ENCODE results near the gene DIAPH2.
"Not testable (repeated sequence)": the region's sequence is repeated elsewhere in the genome, so short reads cannot be mapped to it uniquely, and the experiment has no call there.

Gene DIAPH2

DNA sequence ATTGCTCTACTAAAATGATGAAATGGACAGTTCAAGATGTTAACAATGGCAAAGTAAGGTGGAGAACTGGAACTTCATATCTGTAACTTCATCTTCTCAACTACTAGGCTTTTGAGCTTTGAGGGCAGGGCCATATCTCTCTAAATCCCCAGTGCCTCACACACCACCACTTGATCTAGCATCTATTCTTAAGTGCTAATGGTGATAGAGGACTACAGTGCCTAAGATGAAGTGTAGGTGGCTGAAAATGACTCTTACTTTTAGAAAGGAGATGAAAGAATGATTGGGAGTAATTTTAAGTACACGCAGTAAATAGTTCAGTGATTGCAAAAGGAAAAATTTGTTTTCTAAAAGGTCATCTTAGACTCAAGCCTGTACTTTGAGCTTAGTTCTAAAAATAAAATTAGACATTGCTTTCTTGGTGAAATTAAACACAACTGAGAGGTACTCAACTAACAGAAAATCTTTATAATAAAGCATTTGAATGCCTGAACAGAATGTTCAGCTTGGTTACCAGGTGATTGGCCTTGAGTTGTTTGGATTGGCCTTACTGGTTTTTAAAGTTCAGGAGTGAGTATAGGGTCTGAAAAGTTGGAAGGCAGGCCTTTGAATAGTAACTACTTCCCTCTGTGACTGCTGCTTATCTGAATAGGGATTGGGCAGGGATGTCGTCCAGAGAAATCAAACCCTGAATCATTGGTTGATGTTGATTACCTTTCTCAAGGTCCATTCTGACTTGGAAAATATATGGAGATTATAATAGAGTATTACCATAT lies 45.4 kb downstream of the DIAPH2 start:
- ChIA-PET CTCF (no interaction called here), POLR2A (no interaction called here)
- DNase-seq, result no peak
- H3K27ac ChIP-seq (ENCODE audit: insufficient read depth in 1 of 2, low read depth in 1 of 2, low read length in 2 of 2, poor library complexity in 1 of 2, severe bottlenecking in 2 of 2), result no peak overlapping the region
- H3K4me3 ChIP-seq (ENCODE audit: control insufficient read depth in 1 of 7, extremely low read depth in 1 of 7, insufficient read depth in 4 of 7, low read depth in 2 of 7, low read length in 6 of 7), result no peak overlapping the region
- H3K27me3 ChIP-seq (replicated peaks in 2 of 5; ENCODE audit: control insufficient read depth in 4 of 5, insufficient read depth in 5 of 5, low read length in 4 of 5), result no peaks in the 10 kb centered on the region
- H3K4me1 ChIP-seq (ENCODE audit: control extremely low read depth in 1 of 4, control insufficient read depth in 4 of 4, insufficient read depth in 4 of 4, low read length in 3 of 4), result no peaks in the 10 kb centered on the region
- H3K36me3 ChIP-seq (ENCODE audit: control insufficient read depth in 4 of 4, insufficient read depth in 4 of 4, low read length in 3 of 4), result no peaks in the 10 kb centered on the region
- WGBS (ENCODE audit: insufficient coverage), result no CpG with 5 or more reads among the region's 2 CpGs
- no peaks in the 10 kb centered on the region for H3K9me3 ChIP-seq (ENCODE audit: control extremely low read depth in 1 of 5, control insufficient read depth in 4 of 5, insufficient read depth in 2 of 5, low read depth in 1 of 5, low read length in 4 of 5)

DNA sequence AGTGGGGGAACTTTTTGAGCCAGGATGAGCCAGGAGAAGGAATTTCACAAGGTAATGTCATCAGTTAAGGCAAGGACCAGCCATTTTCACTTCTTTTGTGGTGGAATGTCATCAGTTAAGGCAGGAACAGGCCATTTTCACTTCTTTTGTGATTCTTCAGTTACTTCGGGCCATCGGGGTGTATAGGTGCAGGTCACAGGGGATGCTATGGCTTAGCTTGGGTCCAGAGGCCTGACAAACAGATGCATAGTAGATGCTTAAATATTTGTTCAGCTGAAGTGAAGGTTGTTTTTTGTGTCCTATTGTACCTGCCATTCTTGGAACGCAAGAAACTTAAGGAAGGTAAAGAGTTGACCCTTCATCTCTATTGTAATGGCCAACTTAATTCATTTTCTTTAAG lies 46.4 kb downstream of the DIAPH2 start:
- CTCF ChIA-PET; H3K9me3 ChIP-seq (ENCODE audit: control extremely low read depth in 1 of 5, control insufficient read depth in 4 of 5, insufficient read depth in 2 of 5, low read depth in 1 of 5, low read length in 4 of 5); H3K4me3 ChIP-seq (ENCODE audit: control insufficient read depth in 1 of 7, extremely low read depth in 1 of 7, insufficient read depth in 4 of 7, low read depth in 2 of 7, low read length in 6 of 7); H3K4me1 ChIP-seq (ENCODE audit: control extremely low read depth in 1 of 4, control insufficient read depth in 4 of 4, insufficient read depth in 4 of 4, low read length in 3 of 4); H3K36me3 ChIP-seq (ENCODE audit: control insufficient read depth in 4 of 4, insufficient read depth in 4 of 4, low read length in 3 of 4); H3K27me3 ChIP-seq (replicated peaks in 2 of 5; ENCODE audit: control insufficient read depth in 4 of 5, insufficient read depth in 5 of 5, low read length in 4 of 5); DNase-seq; H3K27ac ChIP-seq (ENCODE audit: insufficient read depth in 1 of 2, low read depth in 1 of 2, low read length in 2 of 2, poor library complexity in 1 of 2, severe bottlenecking in 2 of 2); POLR2A ChIA-PET: not testable (repeated sequence)
- WGBS (ENCODE audit: insufficient coverage), result 69% methylated on average over 2 of the region's 3 CpGs

DNA sequence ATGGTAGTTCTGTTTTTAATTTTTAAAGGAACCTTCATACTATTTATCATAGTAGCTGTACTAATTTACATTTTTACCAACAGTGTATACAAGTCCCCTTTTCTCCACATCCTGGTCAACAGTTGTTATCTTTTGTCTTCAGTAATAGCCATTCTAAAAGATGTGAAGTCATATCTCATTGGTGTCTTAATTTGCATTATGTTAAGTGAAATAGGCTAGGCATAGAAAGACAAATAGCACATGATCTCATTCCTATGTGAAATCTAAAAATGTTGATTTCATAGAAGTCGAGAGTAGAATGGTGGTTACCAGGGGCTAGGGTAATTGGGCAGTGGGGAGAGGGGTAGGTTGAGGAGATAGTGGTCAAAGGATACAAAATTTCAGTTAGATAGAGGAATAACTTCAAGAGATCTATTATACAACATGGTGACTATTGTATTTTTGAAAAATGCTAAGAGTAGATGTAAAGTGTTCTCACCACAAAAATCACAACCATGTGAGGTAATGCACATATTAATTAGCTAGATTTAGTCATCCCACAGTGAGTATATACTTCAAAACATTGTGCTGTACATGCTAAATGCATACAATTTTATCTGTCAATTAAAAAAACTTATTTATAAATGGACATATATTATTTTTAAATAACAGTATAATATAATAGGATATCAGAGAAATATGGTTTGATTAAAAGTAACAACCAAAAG lies 58.9 kb downstream of the DIAPH2 start:
- H3K27me3 ChIP-seq (replicated peaks in 2 of 5; ENCODE audit: control insufficient read depth in 4 of 5, insufficient read depth in 5 of 5, low read length in 4 of 5), result peaks cover 0 to 4% (median 0%) of the 10 kb centered on the region in 5 experiments
- H3K27ac ChIP-seq (ENCODE audit: insufficient read depth in 1 of 2, low read depth in 1 of 2, low read length in 2 of 2, poor library complexity in 1 of 2, severe bottlenecking in 2 of 2), result no peak overlapping the region
- CTCF ChIA-PET, result no interaction called here
- 100% methylated on average over 1 of the region's 1 CpG for WGBS (ENCODE audit: insufficient coverage)
- no peaks in the 10 kb centered on the region for H3K9me3 ChIP-seq (ENCODE audit: control extremely low read depth in 1 of 5, control insufficient read depth in 4 of 5, insufficient read depth in 2 of 5, low read depth in 1 of 5, low read length in 4 of 5)
- H3K36me3 ChIP-seq (ENCODE audit: control insufficient read depth in 4 of 4, insufficient read depth in 4 of 4, low read length in 3 of 4), result peaks cover 0 to 5% (median under 1%) of the 10 kb centered on the region in 4 experiments
- H3K4me1 ChIP-seq (ENCODE audit: control extremely low read depth in 1 of 4, control insufficient read depth in 4 of 4, insufficient read depth in 4 of 4, low read length in 3 of 4), result no peaks in the 10 kb centered on the region
- DNase-seq, result no peak
- POLR2A ChIA-PET, result no interaction called here
- no peak overlapping the region for H3K4me3 ChIP-seq (ENCODE audit: control insufficient read depth in 1 of 7, extremely low read depth in 1 of 7, insufficient read depth in 4 of 7, low read depth in 2 of 7, low read length in 6 of 7)

DNA sequence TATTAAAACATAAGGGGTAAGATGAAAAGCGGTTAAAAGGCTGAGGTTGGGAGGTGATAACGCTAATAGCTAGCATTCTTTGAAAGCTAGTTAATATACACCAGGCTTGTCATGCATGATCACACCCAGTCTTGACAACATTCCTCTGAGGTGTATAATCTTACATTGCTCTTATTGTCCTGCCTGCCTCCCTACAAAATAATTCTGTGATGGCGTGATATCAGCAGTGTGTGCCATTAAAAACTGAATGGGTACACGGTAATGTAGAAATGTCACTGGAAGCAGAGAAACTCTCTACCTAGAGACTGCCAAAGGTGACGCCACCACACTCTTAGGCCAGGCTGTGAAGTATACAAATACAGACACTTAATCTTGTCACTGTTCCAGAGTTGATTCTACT lies 68.1 kb downstream of the DIAPH2 start:
- 100% methylated on average over 3 of the region's 5 CpGs for WGBS (ENCODE audit: insufficient coverage)
- ChIA-PET POLR2A (no interaction called here), CTCF (no interaction called here)
- no peaks in the 10 kb centered on the region for H3K4me1 ChIP-seq (ENCODE audit: control extremely low read depth in 1 of 4, control insufficient read depth in 4 of 4, insufficient read depth in 4 of 4, low read length in 3 of 4)
- H3K4me3 ChIP-seq (ENCODE audit: control insufficient read depth in 1 of 7, extremely low read depth in 1 of 7, insufficient read depth in 4 of 7, low read depth in 2 of 7, low read length in 6 of 7), result no peak overlapping the region
- no peak overlapping the region for H3K27ac ChIP-seq (ENCODE audit: insufficient read depth in 1 of 2, low read depth in 1 of 2, low read length in 2 of 2, poor library complexity in 1 of 2, severe bottlenecking in 2 of 2)
- no peaks in the 10 kb centered on the region for H3K27me3 ChIP-seq (replicated peaks in 2 of 5; ENCODE audit: control insufficient read depth in 4 of 5, insufficient read depth in 5 of 5, low read length in 4 of 5)
- no peak for DNase-seq
- no peaks in the 10 kb centered on the region for H3K9me3 ChIP-seq (ENCODE audit: control extremely low read depth in 1 of 5, control insufficient read depth in 4 of 5, insufficient read depth in 2 of 5, low read depth in 1 of 5, low read length in 4 of 5)
- peaks cover 0 to 3% (median 0%) of the 10 kb centered on the region in 4 experiments for H3K36me3 ChIP-seq (ENCODE audit: control insufficient read depth in 4 of 4, insufficient read depth in 4 of 4, low read length in 3 of 4)

DNA sequence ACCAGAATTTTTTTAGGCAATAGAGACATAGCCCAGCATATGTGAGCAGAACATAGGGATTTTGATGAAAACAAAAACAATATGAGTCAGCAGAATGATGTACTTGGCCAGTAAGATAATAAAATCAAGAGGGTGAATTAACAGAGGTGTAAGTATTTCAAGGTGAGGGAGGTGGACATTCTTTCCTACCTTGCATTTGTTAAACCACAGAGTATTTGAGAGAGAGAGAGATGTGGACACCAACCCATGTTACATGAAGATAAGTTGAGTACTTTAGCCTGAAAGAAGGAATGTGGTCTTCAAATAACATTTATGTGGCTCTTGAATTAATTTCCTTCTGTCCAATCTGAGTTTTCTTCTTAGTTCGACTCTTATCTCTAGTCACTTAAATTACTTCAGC lies 68.6 kb downstream of the DIAPH2 start:
- Histone ChIP-seq H3K27ac (ENCODE audit: insufficient read depth in 1 of 2, low read depth in 1 of 2, low read length in 2 of 2, poor library complexity in 1 of 2, severe bottlenecking in 2 of 2) (no peak overlapping the region), H3K9me3 (ENCODE audit: control extremely low read depth in 1 of 5, control insufficient read depth in 4 of 5, insufficient read depth in 2 of 5, low read depth in 1 of 5, low read length in 4 of 5) (no peaks in the 10 kb centered on the region), H3K4me1 (ENCODE audit: control extremely low read depth in 1 of 4, control insufficient read depth in 4 of 4, insufficient read depth in 4 of 4, low read length in 3 of 4) (no peaks in the 10 kb centered on the region), H3K4me3 (ENCODE audit: control insufficient read depth in 1 of 7, extremely low read depth in 1 of 7, insufficient read depth in 4 of 7, low read depth in 2 of 7, low read length in 6 of 7) (no peak overlapping the region), H3K27me3 (replicated peaks in 2 of 5; ENCODE audit: control insufficient read depth in 4 of 5, insufficient read depth in 5 of 5, low read length in 4 of 5) (no peaks in the 10 kb centered on the region), H3K36me3 (ENCODE audit: control insufficient read depth in 4 of 4, insufficient read depth in 4 of 4, low read length in 3 of 4) (peaks cover 0 to 3% (median 0%) of the 10 kb centered on the region in 4 experiments)
- POLR2A ChIA-PET, result interaction anchor here (0.6 kb wide), 1 partner anchor 677 kb away, joined by 3 read pairs; no protein-coding TSS in a partner anchor
- CTCF ChIA-PET, result no interaction called here
- no CpG with 5 or more reads among the region's 1 CpG for WGBS (ENCODE audit: insufficient coverage)
- DNase-seq, result no peak

DNA sequence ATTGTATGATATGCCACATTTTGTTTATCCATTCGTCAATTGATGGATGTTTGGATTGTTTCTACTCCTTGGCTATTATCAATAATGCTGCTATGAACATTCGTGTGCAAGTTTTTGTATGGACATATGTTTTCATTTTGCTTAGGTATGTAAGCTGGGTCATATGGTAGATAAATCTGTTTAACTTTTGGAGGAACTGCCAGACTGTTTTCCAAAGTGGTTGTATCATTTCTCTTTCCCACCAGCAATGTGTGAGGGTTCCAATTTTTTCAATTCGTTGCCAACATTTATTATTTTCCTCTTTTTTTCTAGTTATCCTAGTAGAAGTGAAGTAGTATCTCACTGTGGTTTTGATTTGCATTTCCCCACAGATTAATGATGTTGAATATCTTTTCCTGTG lies 71.8 kb downstream of the DIAPH2 start:
- no CpG with 5 or more reads among the region's 3 CpGs for WGBS (ENCODE audit: insufficient coverage)
- POLR2A ChIA-PET, result no interaction called here
- no peaks in the 10 kb centered on the region for H3K9me3 ChIP-seq (ENCODE audit: control extremely low read depth in 1 of 5, control insufficient read depth in 4 of 5, insufficient read depth in 2 of 5, low read depth in 1 of 5, low read length in 4 of 5)
- no peak overlapping the region for H3K4me3 ChIP-seq (ENCODE audit: control insufficient read depth in 1 of 7, extremely low read depth in 1 of 7, insufficient read depth in 4 of 7, low read depth in 2 of 7, low read length in 6 of 7)
- DNase-seq, result no peak
- H3K4me1 ChIP-seq (ENCODE audit: control extremely low read depth in 1 of 4, control insufficient read depth in 4 of 4, insufficient read depth in 4 of 4, low read length in 3 of 4), result no peaks in the 10 kb centered on the region
- peaks cover 0 to 3% (median 0%) of the 10 kb centered on the region in 4 experiments for H3K36me3 ChIP-seq (ENCODE audit: control insufficient read depth in 4 of 4, insufficient read depth in 4 of 4, low read length in 3 of 4)
- CTCF ChIA-PET, result no interaction called here
- no peaks in the 10 kb centered on the region for H3K27me3 ChIP-seq (replicated peaks in 2 of 5; ENCODE audit: control insufficient read depth in 4 of 5, insufficient read depth in 5 of 5, low read length in 4 of 5)
- no peak overlapping the region for H3K27ac ChIP-seq (ENCODE audit: insufficient read depth in 1 of 2, low read depth in 1 of 2, low read length in 2 of 2, poor library complexity in 1 of 2, severe bottlenecking in 2 of 2)

DNA sequence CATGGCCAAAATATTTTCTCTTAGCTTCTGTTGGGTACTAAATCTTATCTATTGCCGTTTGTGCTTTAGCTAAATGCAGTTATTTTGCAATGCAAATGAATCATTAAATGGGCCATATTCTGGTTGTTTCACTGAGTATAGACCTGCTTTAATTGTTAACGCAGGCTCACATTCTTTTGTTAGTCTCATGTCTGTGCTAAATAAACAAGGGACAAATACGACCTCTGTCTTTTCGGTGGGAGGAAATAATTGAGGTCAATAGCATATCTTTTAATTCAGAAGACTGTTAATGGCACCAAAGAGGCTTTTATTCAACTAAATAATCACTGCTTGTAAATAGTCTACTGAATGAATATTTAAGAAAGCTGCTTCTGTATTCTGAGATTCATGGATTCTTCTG lies 76.9 kb downstream of the DIAPH2 start:
- WGBS (ENCODE audit: insufficient coverage), result 38% methylated on average over 1 of the region's 4 CpGs
- H3K4me1 ChIP-seq (ENCODE audit: control extremely low read depth in 1 of 4, control insufficient read depth in 4 of 4, insufficient read depth in 4 of 4, low read length in 3 of 4), result no peaks in the 10 kb centered on the region
- H3K9me3 ChIP-seq (ENCODE audit: control extremely low read depth in 1 of 5, control insufficient read depth in 4 of 5, insufficient read depth in 2 of 5, low read depth in 1 of 5, low read length in 4 of 5), result no peaks in the 10 kb centered on the region
- no peaks in the 10 kb centered on the region for H3K36me3 ChIP-seq (ENCODE audit: control insufficient read depth in 4 of 4, insufficient read depth in 4 of 4, low read length in 3 of 4)
- POLR2A ChIA-PET, result interaction anchor here (0.8 kb wide), 1 partner anchor 1355 kb away, joined by 3 read pairs; no protein-coding TSS in a partner anchor
- no peak overlapping the region for H3K27ac ChIP-seq (ENCODE audit: insufficient read depth in 1 of 2, low read depth in 1 of 2, low read length in 2 of 2, poor library complexity in 1 of 2, severe bottlenecking in 2 of 2)
- H3K4me3 ChIP-seq (ENCODE audit: control insufficient read depth in 1 of 7, extremely low read depth in 1 of 7, insufficient read depth in 4 of 7, low read depth in 2 of 7, low read length in 6 of 7), result no peak overlapping the region
- no peak for DNase-seq
- CTCF ChIA-PET, result no interaction called here
- no peaks in the 10 kb centered on the region for H3K27me3 ChIP-seq (replicated peaks in 2 of 5; ENCODE audit: control insufficient read depth in 4 of 5, insufficient read depth in 5 of 5, low read length in 4 of 5)

All from common myeloid progenitor, CD34-positive (primary cell).